Activated CD4-positive, alpha-beta T cell treated with anti-CD3 and anti-CD28 coated beads for 48 hours (primary cell): ENCODE results near the gene MARCO.
"Not testable (repeated sequence)": the region's sequence is repeated elsewhere in the genome, so short reads cannot be mapped to it uniquely, and the experiment has no call there.

Experiments
- DNase-seq: peaks from one replicate; pipeline ENCODE4 v3.0.0-alpha.2; 2020

The MARCO gene

GRCh38 chr2:118932949-118933348, 9.0 kb upstream of the MARCO start:
- DNase-seq, result no peak

GRCh38 chr2:118936306-118936705, 5.7 kb upstream of the MARCO start:
- DNase-seq, result no peak

GRCh38 chr2:118936936-118937335, 5.1 kb upstream of the MARCO start:
- no peak for DNase-seq

GRCh38 chr2:118937817-118938216, 4.2 kb upstream of the MARCO start:
- no peak for DNase-seq

- no peak for DNase-seq
These were observed 2.0 kb upstream of the MARCO start for GRCh38 chr2:118939994-118940393.

GRCh38 chr2:118940486-118941120, 1.4 kb upstream of the MARCO start:
- no peak for DNase-seq

- DNase-seq, result no peak
These were observed 1.3 kb downstream of the MARCO start for GRCh38 chr2:118943286-118943685.

GRCh38 chr2:118945881-118946280, 3.9 kb downstream of the MARCO start:
- DNase-seq, result no peak

GRCh38 chr2:118948266-118948665, 6.3 kb downstream of the MARCO start:
- DNase-seq, result not testable (repeated sequence)

GRCh38 chr2:118954297-118955060, 12.5 kb downstream of the MARCO start:
- DNase-seq, result no peak

GRCh38 chr2:118965737-118966136, 23.7 kb downstream of the MARCO start:
- no peak for DNase-seq

- DNase-seq, result no peak
These were observed 25.3 kb downstream of the MARCO start for GRCh38 chr2:118967124-118967880.

- DNase-seq, result no peak
These were observed 26.0 kb downstream of the MARCO start for GRCh38 chr2:118968042-118968441.

GRCh38 chr2:118968961-118969733, 27.2 kb downstream of the MARCO start:
- no peak for DNase-seq

GRCh38 chr2:118969734-118970395, 27.9 kb downstream of the MARCO start:
- DNase-seq, result no peak

GRCh38 chr2:118970396-118971135, 28.6 kb downstream of the MARCO start:
- DNase-seq, result no peak

- no peak for DNase-seq
These were observed 29.5 kb downstream of the MARCO start for GRCh38 chr2:118971245-118972122.

- DNase-seq, result no peak
These were observed 31.6 kb downstream of the MARCO start for GRCh38 chr2:118973542-118973951.

GRCh38 chr2:118974103-118974993, 32.4 kb downstream of the MARCO start:
- no peak for DNase-seq

- DNase-seq, result no peak
These were observed 33.1 kb downstream of the MARCO start for GRCh38 chr2:118975133-118975532.
